Gastrocnemius medialis (tissue), 4 donors: Measurements from ENCODE around the gene TNIP2. TPM values are rescaled to one million over a fixed set of nuclear protein-coding genes. Genes with fewer than 3 reads are reported as not detected.

ENCODE experiments used
- ATAC-seq, 2 donors: fragments of 150-250 bp; one replicate each; pipeline ENCODE4 v1.9.1; 2016
- DNase-seq, 2 donors: peaks; one replicate each; pipeline ENCODE4 v3.0.0-alpha.2; 2019
- H3K27ac ChIP-seq, 4 donors: fragments of 200-600 bp; sonication (generic); 1 replicate in 1 of 4; 2 replicates in 3 of 4; pipeline ENCODE4 v1.5.1; 2016 to 2018; ENCODE audit warnings: mild to moderate bottlenecking in 2 of 4, moderate library complexity in 1 of 4
- H3K27me3 ChIP-seq, 3 donors: fragments of 200-600 bp; sonication (generic) in 2 of 3; 1 replicate in 1 of 3; 2 replicates in 2 of 3; pipeline versions ENCODE4 v1.5.1 to v1.6.0; 2016 to 2019; ENCODE audit warnings: mild to moderate bottlenecking in 1 of 3, moderate library complexity in 1 of 3
- H3K36me3 ChIP-seq, 2 donors: fragments of 200-600 bp; sonication (generic) in 1 of 2; one replicate each; pipeline ENCODE4 v1.5.1; 2017 to 2018
- H3K4me1 ChIP-seq, 2 donors: fragments of 200-600 bp; sonication (generic) in 1 of 2; one replicate each; pipeline ENCODE4 v1.5.1; 2016 to 2017; ENCODE audit warnings: mild to moderate bottlenecking in 2 of 2
- H3K4me3 ChIP-seq, 4 donors: fragments of 200-600 bp; sonication (generic) in 3 of 4; 1 replicate in 1 of 4; 2 replicates in 3 of 4; pipeline ENCODE4 v1.5.1; 2016 to 2019; ENCODE audit warnings: mild to moderate bottlenecking in 2 of 4
- H3K9me3 ChIP-seq, 3 donors: fragments of 200-600 bp; sonication (generic) in 2 of 3; 1 replicate in 1 of 3; 2 replicates in 2 of 3; pipeline ENCODE4 v1.5.1; 2016 to 2019
- POLR2A ChIP-seq, 2 donors: fragments of 450-650 bp; IDR thresholded peaks; one replicate each; pipeline ENCODE4 v1.6.1; 2017; ENCODE audit warnings: antibody characterized with exemption in 2 of 2, mild to moderate bottlenecking in 2 of 2, moderate library complexity in 2 of 2
- in situ Hi-C, 4 donors: fragments of 200-750 bp; cut with MboI; loops; one replicate each; pipeline versions ENCODE4 v1.15.0 to v1.8.0; 2017; ENCODE audit warnings: low sequenced_read_pairs in 4 of 4
- intact Hi-C: fragments of 100-400 bp; cut with DNase I; formaldehyde crosslinking; loops from one replicate; pipeline ENCODE4 v1.15.1; 2023; ENCODE audit warnings: low total_unique reads
- total RNA-seq, 4 donors: library from RNA; depleted of rRNA; stranded (reverse); fragments of >200 nt; gene quantifications; one replicate each; pipeline versions ENCODE4 v1.1.0 to v1.2.3, GENCODE V29; 2016
- TF ChIP-seq, protein P1 (sequence below), 5 experiments: fragments of 450-650 bp in 3 of 5; fragments of 200-600 bp in 2 of 5; sonication (generic) in 2 of 5; IDR thresholded peaks in 4 of 5; conservative IDR thresholded peaks in 1 of 5; 1 replicate in 4 of 5; 2 replicates in 1 of 5; pipeline ENCODE4 v1.5.1; 2016 to 2019; ENCODE audit warnings: antibody characterized with exemption in 5 of 5, mild to moderate bottlenecking in 3 of 5, moderate library complexity in 3 of 5

The TNIP2 gene
- total RNA-seq, 4 donors from 2014 or later = 36.1 to 81.9 (median 66.5) TPM

DNA sequence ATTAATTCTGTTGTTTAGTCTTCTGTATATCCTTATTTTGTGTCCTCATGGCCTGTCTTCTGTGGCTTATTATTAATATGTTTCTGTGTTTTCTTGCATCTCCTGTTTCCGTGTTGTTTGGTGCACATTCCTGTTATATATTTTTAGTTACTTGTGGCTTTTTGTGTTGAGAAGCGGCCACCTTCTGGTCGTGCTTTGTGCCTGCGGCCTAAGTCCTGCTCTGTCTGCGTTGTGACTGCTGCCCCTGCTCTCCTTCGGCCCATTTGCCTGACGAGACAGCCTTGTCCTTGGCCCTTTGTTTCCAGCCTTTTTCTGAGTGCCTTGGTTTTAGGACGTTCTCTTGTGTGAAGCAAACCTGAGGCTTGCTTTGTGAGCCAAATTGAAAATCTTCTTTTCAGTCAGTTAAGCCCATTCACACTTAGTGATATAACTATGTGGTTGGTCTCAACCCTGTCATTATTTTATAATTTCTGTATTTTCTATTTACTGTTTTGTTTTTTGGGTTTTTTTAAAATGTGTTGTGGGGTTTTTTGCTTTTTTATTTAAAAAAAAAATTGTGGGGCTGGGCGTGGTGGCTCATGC lies 43.8 kb downstream of the TNIP2 start:
- H3K27me3 ChIP-seq = no peaks in the 10 kb centered on the region
- ATAC-seq (no peak), DNase-seq (peak in 1 of 2 donors; percentile 4)
- peaks cover 0 to 3% of the 10 kb centered on the region in 2 donors for H3K4me1 ChIP-seq
- no peaks in the 10 kb centered on the region for H3K9me3 ChIP-seq
- TF ChIP-seq POLR2A (IDR thresholded peaks at IDR 0.05) = no peak
- TF ChIP-seq, protein P1, sequence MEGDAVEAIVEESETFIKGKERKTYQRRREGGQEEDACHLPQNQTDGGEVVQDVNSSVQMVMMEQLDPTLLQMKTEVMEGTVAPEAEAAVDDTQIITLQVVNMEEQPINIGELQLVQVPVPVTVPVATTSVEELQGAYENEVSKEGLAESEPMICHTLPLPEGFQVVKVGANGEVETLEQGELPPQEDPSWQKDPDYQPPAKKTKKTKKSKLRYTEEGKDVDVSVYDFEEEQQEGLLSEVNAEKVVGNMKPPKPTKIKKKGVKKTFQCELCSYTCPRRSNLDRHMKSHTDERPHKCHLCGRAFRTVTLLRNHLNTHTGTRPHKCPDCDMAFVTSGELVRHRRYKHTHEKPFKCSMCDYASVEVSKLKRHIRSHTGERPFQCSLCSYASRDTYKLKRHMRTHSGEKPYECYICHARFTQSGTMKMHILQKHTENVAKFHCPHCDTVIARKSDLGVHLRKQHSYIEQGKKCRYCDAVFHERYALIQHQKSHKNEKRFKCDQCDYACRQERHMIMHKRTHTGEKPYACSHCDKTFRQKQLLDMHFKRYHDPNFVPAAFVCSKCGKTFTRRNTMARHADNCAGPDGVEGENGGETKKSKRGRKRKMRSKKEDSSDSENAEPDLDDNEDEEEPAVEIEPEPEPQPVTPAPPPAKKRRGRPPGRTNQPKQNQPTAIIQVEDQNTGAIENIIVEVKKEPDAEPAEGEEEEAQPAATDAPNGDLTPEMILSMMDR (IDR thresholded peaks at IDR 0.05 in 4 of 5, conservative IDR thresholded peaks at IDR 0.05 in 1 of 5) = no peak
- peak overlapping the region in 2 of 4 donors; percentile 11 to 39 for H3K27ac ChIP-seq
- no peak overlapping the region for H3K4me3 ChIP-seq
- H3K36me3 ChIP-seq = peaks cover 0 to 25% of the 10 kb centered on the region in 2 donors
- intact Hi-C loops = no loop called here
- in situ Hi-C loops = no loop called here

DNA sequence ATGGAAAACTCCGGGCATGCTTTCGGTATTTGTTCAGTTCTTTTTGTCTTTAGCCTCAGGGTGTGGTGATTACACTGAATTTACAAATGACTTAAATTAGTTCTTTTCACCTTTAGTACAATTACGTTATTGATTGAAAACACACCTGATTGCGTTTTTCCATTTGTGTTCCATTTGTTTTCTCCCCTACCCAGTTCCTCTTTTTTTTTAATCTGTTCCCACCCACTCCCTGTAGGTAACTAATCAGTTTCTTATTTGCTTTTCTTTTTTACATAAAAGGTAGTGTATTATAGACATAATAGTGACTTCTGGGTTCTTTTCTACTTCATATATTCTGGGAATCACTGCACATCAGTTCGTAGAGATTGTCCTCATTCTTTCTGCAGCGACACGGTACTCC lies 53.4 kb downstream of the TNIP2 start:
- in situ Hi-C loops = no loop called here
- H3K27me3 ChIP-seq = no peaks in the 10 kb centered on the region
- DNase-seq (no peak), ATAC-seq (no peak)
- no peak overlapping the region for H3K27ac ChIP-seq
- no peaks in the 10 kb centered on the region for H3K9me3 ChIP-seq
- TF ChIP-seq, protein P1 (IDR thresholded peaks at IDR 0.05 in 4 of 5, conservative IDR thresholded peaks at IDR 0.05 in 1 of 5) = no peak
- no peak for TF ChIP-seq POLR2A (IDR thresholded peaks at IDR 0.05)
- no peak overlapping the region for H3K4me3 ChIP-seq
- peaks cover 0 to 73% of the 10 kb centered on the region in 2 donors for H3K36me3 ChIP-seq
- no peaks in the 10 kb centered on the region for H3K4me1 ChIP-seq
- intact Hi-C loops = no loop called here

DNA sequence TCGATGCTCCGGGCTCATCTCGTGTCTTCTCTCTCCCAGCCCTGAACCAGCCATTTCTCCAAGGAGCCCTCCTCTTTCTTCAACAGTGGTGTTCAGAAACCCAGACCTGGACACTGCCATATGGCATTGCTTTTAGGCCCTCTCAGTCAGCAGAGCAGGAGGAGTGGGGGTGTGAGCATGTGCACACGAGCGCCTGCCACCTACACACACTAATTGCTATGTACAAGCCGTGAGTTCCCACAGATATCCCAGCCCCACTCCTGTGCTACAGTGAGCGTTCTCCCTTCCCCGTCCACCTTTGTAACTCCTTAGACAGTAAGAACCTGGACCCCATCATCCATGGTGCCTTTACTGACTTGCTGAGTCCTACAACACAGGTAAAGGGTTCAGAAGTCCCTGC lies 53.8 kb downstream of the TNIP2 start:
- Histone ChIP-seq H3K27ac (no peak overlapping the region), H3K9me3 (no peaks in the 10 kb centered on the region), H3K4me3 (no peak overlapping the region), H3K4me1 (no peaks in the 10 kb centered on the region), H3K27me3 (no peaks in the 10 kb centered on the region), H3K36me3 (peaks cover 0 to 76% of the 10 kb centered on the region in 2 donors)
- in situ Hi-C loops = no loop called here
- TF ChIP-seq, protein P1 (IDR thresholded peaks at IDR 0.05 in 4 of 5, conservative IDR thresholded peaks at IDR 0.05 in 1 of 5) = no peak
- no peak for TF ChIP-seq POLR2A (IDR thresholded peaks at IDR 0.05)
- DNase-seq = no peak
- intact Hi-C loops = no loop called here
- no peak for ATAC-seq

DNA sequence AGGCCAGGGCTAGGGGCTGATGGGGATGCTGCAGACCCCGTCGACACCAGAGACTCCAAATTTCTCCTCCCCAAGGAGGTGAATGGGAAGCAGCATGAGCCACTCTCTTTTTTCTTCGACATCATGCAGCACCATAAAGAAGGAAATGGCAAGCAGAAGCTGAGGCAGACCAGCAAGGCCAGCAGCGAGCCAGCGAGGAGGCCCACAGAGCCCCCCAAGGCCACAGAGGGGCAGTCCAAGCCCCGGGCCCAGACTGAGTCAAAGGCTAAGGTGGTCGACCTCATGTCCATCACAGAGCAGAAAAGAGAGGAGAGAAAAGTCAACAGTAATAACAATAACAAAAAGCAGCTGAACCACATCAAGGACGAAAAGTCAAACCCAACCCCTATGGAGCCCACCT lies 56.1 kb downstream of the TNIP2 start:
- no peaks in the 10 kb centered on the region for H3K9me3 ChIP-seq
- TF ChIP-seq, protein P1 (IDR thresholded peaks at IDR 0.05 in 4 of 5, conservative IDR thresholded peaks at IDR 0.05 in 1 of 5) = no peak
- no peak for TF ChIP-seq POLR2A (IDR thresholded peaks at IDR 0.05)
- H3K4me3 ChIP-seq = no peak overlapping the region
- in situ Hi-C loops = no loop called here
- H3K27ac ChIP-seq = no peak overlapping the region
- no peak for ATAC-seq
- H3K36me3 ChIP-seq = peaks cover 0 to 98% of the 10 kb centered on the region in 2 donors
- DNase-seq = no peak
- no peaks in the 10 kb centered on the region for H3K27me3 ChIP-seq
- intact Hi-C loops = no loop called here
- H3K4me1 ChIP-seq = no peaks in the 10 kb centered on the region

DNA sequence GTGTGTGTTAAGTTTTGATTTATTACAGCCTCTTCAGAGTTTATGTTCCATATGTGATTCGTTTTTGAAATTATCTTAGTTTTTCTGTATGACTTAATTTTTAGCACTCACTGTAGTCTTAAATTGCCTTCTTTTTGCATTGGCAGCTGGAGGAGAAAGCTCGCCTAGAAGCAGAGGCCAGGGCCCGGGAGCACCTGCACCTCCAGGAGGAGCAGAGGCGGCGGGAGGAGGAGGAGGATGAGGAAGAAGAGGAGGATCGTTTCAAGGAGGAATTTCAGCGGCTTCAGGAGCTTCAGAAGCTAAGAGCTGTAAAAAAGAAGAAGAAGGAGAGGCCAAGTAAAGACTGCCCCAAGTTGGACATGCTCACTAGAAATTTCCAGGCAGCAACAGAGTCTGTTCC lies 56.6 kb downstream of the TNIP2 start:
- intact Hi-C loops (no loop called here), in situ Hi-C loops (no loop called here)
- H3K36me3 ChIP-seq = peaks cover 0 to 98% of the 10 kb centered on the region in 2 donors
- no peaks in the 10 kb centered on the region for H3K9me3 ChIP-seq
- ATAC-seq = no peak
- no peak for TF ChIP-seq POLR2A (IDR thresholded peaks at IDR 0.05)
- TF ChIP-seq, protein P1 (IDR thresholded peaks at IDR 0.05 in 4 of 5, conservative IDR thresholded peaks at IDR 0.05 in 1 of 5) = no peak
- no peak for DNase-seq
- H3K27me3 ChIP-seq = no peaks in the 10 kb centered on the region
- no peak overlapping the region for H3K4me3 ChIP-seq
- no peak overlapping the region for H3K27ac ChIP-seq
- H3K4me1 ChIP-seq = no peaks in the 10 kb centered on the region
